Mammary epithelial cell (primary cell): ENCODE results near the gene SCN1A.

ENCODE experiments used
- EZH2 ChIP-seq: IDR thresholded peaks from 2 replicates; pipeline ENCODE4 v1.6.1; 2012; ENCODE audit warnings: low read length, inconsistent platforms, borderline replicate concordance
- TF ChIP-seq, protein P1 (sequence below), 2 donors: IDR thresholded peaks in 1 of 2; conservative IDR thresholded peaks in 1 of 2; 2 replicates each; pipeline ENCODE4 v1.5.1; 2011 to 2012; ENCODE audit warnings: inconsistent platforms in 2 of 2, low read length in 2 of 2, mild to moderate bottlenecking in 2 of 2, control low read depth in 1 of 2, low read depth in 1 of 2; ENCODE audit not compliant: insufficient read depth in 1 of 2; ENCODE audit errors: extremely low read depth in 1 of 2

DNA sequence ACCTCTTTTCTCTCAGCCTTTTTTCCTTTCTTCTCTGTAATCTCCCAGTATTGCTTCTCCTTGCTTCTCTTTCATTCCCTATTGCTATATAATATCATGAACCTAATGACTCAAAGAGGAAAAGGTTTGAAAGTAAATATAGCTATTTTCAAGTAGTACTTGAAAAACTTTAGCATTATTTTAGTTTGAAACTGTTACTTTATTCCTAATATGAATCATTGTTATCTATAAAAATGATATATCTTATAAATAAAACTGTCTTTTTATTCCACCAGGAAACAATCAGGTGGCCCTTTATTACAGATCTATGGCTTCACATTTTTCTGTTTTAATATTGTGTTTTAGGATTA is 311 bp upstream of the SCN1A start:
- TF ChIP-seq, protein P1, sequence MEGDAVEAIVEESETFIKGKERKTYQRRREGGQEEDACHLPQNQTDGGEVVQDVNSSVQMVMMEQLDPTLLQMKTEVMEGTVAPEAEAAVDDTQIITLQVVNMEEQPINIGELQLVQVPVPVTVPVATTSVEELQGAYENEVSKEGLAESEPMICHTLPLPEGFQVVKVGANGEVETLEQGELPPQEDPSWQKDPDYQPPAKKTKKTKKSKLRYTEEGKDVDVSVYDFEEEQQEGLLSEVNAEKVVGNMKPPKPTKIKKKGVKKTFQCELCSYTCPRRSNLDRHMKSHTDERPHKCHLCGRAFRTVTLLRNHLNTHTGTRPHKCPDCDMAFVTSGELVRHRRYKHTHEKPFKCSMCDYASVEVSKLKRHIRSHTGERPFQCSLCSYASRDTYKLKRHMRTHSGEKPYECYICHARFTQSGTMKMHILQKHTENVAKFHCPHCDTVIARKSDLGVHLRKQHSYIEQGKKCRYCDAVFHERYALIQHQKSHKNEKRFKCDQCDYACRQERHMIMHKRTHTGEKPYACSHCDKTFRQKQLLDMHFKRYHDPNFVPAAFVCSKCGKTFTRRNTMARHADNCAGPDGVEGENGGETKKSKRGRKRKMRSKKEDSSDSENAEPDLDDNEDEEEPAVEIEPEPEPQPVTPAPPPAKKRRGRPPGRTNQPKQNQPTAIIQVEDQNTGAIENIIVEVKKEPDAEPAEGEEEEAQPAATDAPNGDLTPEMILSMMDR (conservative IDR thresholded peaks at IDR 0.05 in 1 of 2, IDR thresholded peaks at IDR 0.05 in 1 of 2; ENCODE audit: extremely low read depth in 1 of 2, insufficient read depth in 1 of 2, low read depth in 1 of 2, low read length in 2 of 2): no peak
- TF ChIP-seq EZH2: no peak
